ENCODE measurements around the gene ALOX12B.

DNA sequence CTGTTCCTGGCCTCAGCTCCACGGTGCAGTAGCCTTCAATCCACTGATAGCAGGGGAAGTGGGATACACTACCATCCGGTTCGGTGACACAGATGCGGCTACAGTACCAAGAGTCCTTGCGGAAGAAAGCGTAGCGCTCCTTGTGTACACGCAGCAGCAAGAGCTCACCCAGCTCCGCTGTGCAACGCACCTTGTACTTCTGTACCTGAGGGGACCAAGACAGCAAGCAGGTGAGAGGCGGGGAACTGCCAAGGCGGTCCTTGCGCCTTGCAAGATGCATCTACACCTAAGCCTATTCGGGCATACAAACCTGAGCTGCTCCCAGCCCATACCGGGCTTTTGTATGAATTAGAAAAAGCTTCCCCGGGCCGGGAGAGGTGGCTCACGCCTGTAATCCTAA is 29.3 kb upstream of the ALOX12B start:
- TF ChIP-seq, protein P1, sequence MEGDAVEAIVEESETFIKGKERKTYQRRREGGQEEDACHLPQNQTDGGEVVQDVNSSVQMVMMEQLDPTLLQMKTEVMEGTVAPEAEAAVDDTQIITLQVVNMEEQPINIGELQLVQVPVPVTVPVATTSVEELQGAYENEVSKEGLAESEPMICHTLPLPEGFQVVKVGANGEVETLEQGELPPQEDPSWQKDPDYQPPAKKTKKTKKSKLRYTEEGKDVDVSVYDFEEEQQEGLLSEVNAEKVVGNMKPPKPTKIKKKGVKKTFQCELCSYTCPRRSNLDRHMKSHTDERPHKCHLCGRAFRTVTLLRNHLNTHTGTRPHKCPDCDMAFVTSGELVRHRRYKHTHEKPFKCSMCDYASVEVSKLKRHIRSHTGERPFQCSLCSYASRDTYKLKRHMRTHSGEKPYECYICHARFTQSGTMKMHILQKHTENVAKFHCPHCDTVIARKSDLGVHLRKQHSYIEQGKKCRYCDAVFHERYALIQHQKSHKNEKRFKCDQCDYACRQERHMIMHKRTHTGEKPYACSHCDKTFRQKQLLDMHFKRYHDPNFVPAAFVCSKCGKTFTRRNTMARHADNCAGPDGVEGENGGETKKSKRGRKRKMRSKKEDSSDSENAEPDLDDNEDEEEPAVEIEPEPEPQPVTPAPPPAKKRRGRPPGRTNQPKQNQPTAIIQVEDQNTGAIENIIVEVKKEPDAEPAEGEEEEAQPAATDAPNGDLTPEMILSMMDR (IDR thresholded peaks at IDR 0.05; ENCODE audit: low read length), result no peak
- TF ChIP-seq EZH2 (IDR thresholded peaks at IDR 0.05; ENCODE audit: borderline replicate concordance, low read length), result no peak

Data from OCI-LY1 (cell line).